ENCODE data around the gene THOP1. TPM values are rescaled to one million over a fixed set of nuclear protein-coding genes. Genes with fewer than 3 reads are reported as not detected.

The THOP1 gene
- total RNA-seq, 4 donors from 2014 or later: 31.6 to 55.0 (median 41.4) TPM

GRCh38 chr19:2812414-2813234 lies 27.3 kb downstream of the THOP1 start:
- no peaks in the 10 kb centered on the region for H3K9me3 ChIP-seq
- H3K27me3 ChIP-seq: no peaks in the 10 kb centered on the region
- TF ChIP-seq POLR2AphosphoS5 (IDR thresholded peaks at IDR 0.05) (no peak), POLR2A (IDR thresholded peaks at IDR 0.05) (no peak), CTCF (IDR thresholded peaks at IDR 0.05) (no peak), EP300 (IDR thresholded peaks at IDR 0.05) (no peak)
- no peak overlapping the region for H3K27ac ChIP-seq
- 95% methylated on average over 7 of the region's 37 CpGs for WGBS
- DNase-seq (ENCODE audit: low spot score in 2 of 2): no peak
- H3K4me1 ChIP-seq: no peaks in the 10 kb centered on the region
- H3K36me3 ChIP-seq: peaks cover 46% of the 10 kb centered on the region
- H3K4me3 ChIP-seq: no peak overlapping the region

- 79% methylated on average over 19 of the region's 35 CpGs for WGBS
- no peak for TF ChIP-seq CTCF (IDR thresholded peaks at IDR 0.05)
- no peak for TF ChIP-seq EP300 (IDR thresholded peaks at IDR 0.05)
- TF ChIP-seq POLR2A (IDR thresholded peaks at IDR 0.05): no peak
- TF ChIP-seq POLR2AphosphoS5 (IDR thresholded peaks at IDR 0.05): no peak
- Histone ChIP-seq H3K4me3 (no peak overlapping the region), H3K36me3 (peaks cover 38% of the 10 kb centered on the region), H3K27me3 (no peaks in the 10 kb centered on the region), H3K4me1 (no peaks in the 10 kb centered on the region), H3K27ac (no peak overlapping the region), H3K9me3 (no peaks in the 10 kb centered on the region)
- no peak for DNase-seq (ENCODE audit: low spot score in 2 of 2)
These were observed 28.2 kb downstream of the THOP1 start for GRCh38 chr19:2813235-2814160.

- 96% methylated on average over 8 of the region's 11 CpGs for WGBS
- H3K4me1 ChIP-seq: peaks cover 5% of the 10 kb centered on the region
- H3K4me3 ChIP-seq: no peak overlapping the region
- no peak overlapping the region for H3K27ac ChIP-seq
- no peak for DNase-seq (ENCODE audit: low spot score in 2 of 2)
- no peaks in the 10 kb centered on the region for H3K27me3 ChIP-seq
- no peak for TF ChIP-seq CTCF (IDR thresholded peaks at IDR 0.05)
- TF ChIP-seq EP300 (IDR thresholded peaks at IDR 0.05): no peak
- TF ChIP-seq POLR2AphosphoS5 (IDR thresholded peaks at IDR 0.05): no peak
- no peak for TF ChIP-seq POLR2A (IDR thresholded peaks at IDR 0.05)
- peaks cover 28% of the 10 kb centered on the region for H3K36me3 ChIP-seq
- H3K9me3 ChIP-seq: no peaks in the 10 kb centered on the region
These were observed 29.1 kb downstream of the THOP1 start for GRCh38 chr19:2814426-2814825.

- WGBS: 97% methylated on average over 13 of the region's 13 CpGs
- Histone ChIP-seq H3K27me3 (no peaks in the 10 kb centered on the region), H3K4me3 (no peak overlapping the region), H3K9me3 (no peaks in the 10 kb centered on the region), H3K36me3 (peaks cover 20% of the 10 kb centered on the region), H3K27ac (no peak overlapping the region), H3K4me1 (peaks cover 9% of the 10 kb centered on the region)
- DNase-seq (ENCODE audit: low spot score in 2 of 2): no peak
- TF ChIP-seq POLR2AphosphoS5 (IDR thresholded peaks at IDR 0.05): no peak
- no peak for TF ChIP-seq POLR2A (IDR thresholded peaks at IDR 0.05)
- no peak for TF ChIP-seq EP300 (IDR thresholded peaks at IDR 0.05)
- no peak for TF ChIP-seq CTCF (IDR thresholded peaks at IDR 0.05)
These were observed 29.9 kb downstream of the THOP1 start for GRCh38 chr19:2815191-2815614.

GRCh38 chr19:2815923-2816322 lies 30.6 kb downstream of the THOP1 start:
- TF ChIP-seq CTCF (IDR thresholded peaks at IDR 0.05) (no peak), POLR2A (IDR thresholded peaks at IDR 0.05) (no peak), EP300 (IDR thresholded peaks at IDR 0.05) (no peak), POLR2AphosphoS5 (IDR thresholded peaks at IDR 0.05) (no peak)
- H3K36me3 ChIP-seq: peaks cover 13% of the 10 kb centered on the region
- H3K27me3 ChIP-seq: no peaks in the 10 kb centered on the region
- no peak overlapping the region for H3K27ac ChIP-seq
- DNase-seq (ENCODE audit: low spot score in 2 of 2): no peak
- no peak overlapping the region for H3K4me3 ChIP-seq
- 89% methylated on average over 15 of the region's 15 CpGs for WGBS
- no peaks in the 10 kb centered on the region for H3K9me3 ChIP-seq
- H3K4me1 ChIP-seq: peaks cover 15% of the 10 kb centered on the region
